ENCODE results near the gene AHNAK.
A peak's percentile ranks its signal among the peaks of the same experiment; 100 is the strongest.
"Not testable (repeated sequence)": the region's sequence is repeated elsewhere in the genome, so short reads cannot be mapped to it uniquely, and the experiment has no call there.

The AHNAK gene

GRCh38 chr11:62573006-62573591 is 26.5 kb upstream of the AHNAK start:
- peak overlapping the region; percentile 78 for H3K27ac ChIP-seq
- DNase-seq (ENCODE audit: low read depth, low spot score), result no peak

- DNase-seq (ENCODE audit: low read depth, low spot score), result no peak
- peak overlapping the region; percentile 78 for H3K27ac ChIP-seq
Observed at GRCh38 chr11:62572431-62572830, 25.8 kb upstream of the AHNAK start.

- H3K27ac ChIP-seq, result peak overlapping the region; percentile 78
Observed at GRCh38 chr11:62571493-62571892, 24.9 kb upstream of the AHNAK start.

GRCh38 chr11:62570903-62571302 is 24.3 kb upstream of the AHNAK start:
- DNase-seq (ENCODE audit: low read depth, low spot score), result not testable (repeated sequence)
- peak overlapping the region; percentile 9 for H3K27ac ChIP-seq

More at GRCh38 chr11:62571493-62571892, 24.9 kb upstream of the AHNAK start:
- not testable (repeated sequence) for DNase-seq (ENCODE audit: low read depth, low spot score)

- no peak for DNase-seq (ENCODE audit: low read depth, low spot score)
- H3K27ac ChIP-seq, result peak overlapping the region; percentile 9
Observed at GRCh38 chr11:62569611-62570010, 23.0 kb upstream of the AHNAK start.

- DNase-seq (ENCODE audit: low read depth, low spot score), result no peak
Observed at GRCh38 chr11:62567018-62567633, 20.5 kb upstream of the AHNAK start.

GRCh38 chr11:62566247-62566646 is 19.6 kb upstream of the AHNAK start:
- peak overlapping the region; percentile 12 for H3K27ac ChIP-seq
- DNase-seq (ENCODE audit: low read depth, low spot score), result no peak

More at GRCh38 chr11:62567018-62567633, 20.5 kb upstream of the AHNAK start:
- peak overlapping the region; percentile 8 for H3K27ac ChIP-seq

- DNase-seq (ENCODE audit: low read depth, low spot score), result no peak
- peak overlapping the region; percentile 12 for H3K27ac ChIP-seq
Observed at GRCh38 chr11:62565100-62565802, 18.6 kb upstream of the AHNAK start.

GRCh38 chr11:62561677-62562230 is 15.1 kb upstream of the AHNAK start:
- peak overlapping the region; percentile 99 for H3K27ac ChIP-seq
- not testable (repeated sequence) for DNase-seq (ENCODE audit: low read depth, low spot score)

GRCh38 chr11:62560566-62561103 is 14.0 kb upstream of the AHNAK start:
- peak overlapping the region; percentile 99 for H3K27ac ChIP-seq
- peak; percentile 94 for DNase-seq (ENCODE audit: low read depth, low spot score)

- H3K27ac ChIP-seq, result peak overlapping the region; percentile 99
- not testable (repeated sequence) for DNase-seq (ENCODE audit: low read depth, low spot score)
Observed at GRCh38 chr11:62559626-62560025, 13.0 kb upstream of the AHNAK start.

GRCh38 chr11:62559204-62559603 is 12.6 kb upstream of the AHNAK start:
- H3K27ac ChIP-seq, result peak overlapping the region; percentile 99
- DNase-seq (ENCODE audit: low read depth, low spot score), result no peak

GRCh38 chr11:62558669-62559068 is 12.1 kb upstream of the AHNAK start:
- no peak for DNase-seq (ENCODE audit: low read depth, low spot score)
- peak overlapping the region; percentile 99 for H3K27ac ChIP-seq

GRCh38 chr11:62556875-62557631 is 10.4 kb upstream of the AHNAK start:
- peak overlapping the region; percentile 99 for H3K27ac ChIP-seq
- no peak for DNase-seq (ENCODE audit: low read depth, low spot score)

- peak overlapping the region; percentile 99 for H3K27ac ChIP-seq
- peak; percentile 79 for DNase-seq (ENCODE audit: low read depth, low spot score)
Observed at GRCh38 chr11:62556108-62556874, 9.7 kb upstream of the AHNAK start.

- DNase-seq (ENCODE audit: low read depth, low spot score), result no peak
- H3K27ac ChIP-seq, result peak overlapping the region; percentile 99
Observed at GRCh38 chr11:62555464-62556107, 9.0 kb upstream of the AHNAK start.

- peak overlapping the region; percentile 99 for H3K27ac ChIP-seq
- DNase-seq (ENCODE audit: low read depth, low spot score), result no peak
Observed at GRCh38 chr11:62554387-62555167, 8.0 kb upstream of the AHNAK start.

GRCh38 chr11:62553839-62554361 is 7.3 kb upstream of the AHNAK start:
- peak overlapping the region; percentile 99 for H3K27ac ChIP-seq
- DNase-seq (ENCODE audit: low read depth, low spot score), result no peak
